Adrenal gland (tissue), 5 donors: Measurements from ENCODE around the gene STARD9.

Experiments used
- POLR2A ChIP-seq, 2 donors: fragments of 450-650 bp; IDR thresholded peaks; one replicate each; pipeline ENCODE4 v1.6.1; 2017; ENCODE audit warnings: antibody characterized with exemption in 2 of 2, mild to moderate bottlenecking in 2 of 2, moderate library complexity in 1 of 2
- TF ChIP-seq, protein P1 (sequence below), 6 experiments: fragments of 450-650 bp in 4 of 6; fragments of 200-600 bp in 2 of 6; sonication (generic) in 1 of 6; IDR thresholded peaks; 1 replicate in 5 of 6; 2 replicates in 1 of 6; pipeline versions ENCODE4 v1.5.1 to v1.8.0; 2016 to 2021; ENCODE audit warnings: antibody characterized with exemption in 6 of 6, mild to moderate bottlenecking in 2 of 6, moderate library complexity in 1 of 6
- donor health status: DM: no; HTN: no; CAD: no.

- TF ChIP-seq, protein P1, sequence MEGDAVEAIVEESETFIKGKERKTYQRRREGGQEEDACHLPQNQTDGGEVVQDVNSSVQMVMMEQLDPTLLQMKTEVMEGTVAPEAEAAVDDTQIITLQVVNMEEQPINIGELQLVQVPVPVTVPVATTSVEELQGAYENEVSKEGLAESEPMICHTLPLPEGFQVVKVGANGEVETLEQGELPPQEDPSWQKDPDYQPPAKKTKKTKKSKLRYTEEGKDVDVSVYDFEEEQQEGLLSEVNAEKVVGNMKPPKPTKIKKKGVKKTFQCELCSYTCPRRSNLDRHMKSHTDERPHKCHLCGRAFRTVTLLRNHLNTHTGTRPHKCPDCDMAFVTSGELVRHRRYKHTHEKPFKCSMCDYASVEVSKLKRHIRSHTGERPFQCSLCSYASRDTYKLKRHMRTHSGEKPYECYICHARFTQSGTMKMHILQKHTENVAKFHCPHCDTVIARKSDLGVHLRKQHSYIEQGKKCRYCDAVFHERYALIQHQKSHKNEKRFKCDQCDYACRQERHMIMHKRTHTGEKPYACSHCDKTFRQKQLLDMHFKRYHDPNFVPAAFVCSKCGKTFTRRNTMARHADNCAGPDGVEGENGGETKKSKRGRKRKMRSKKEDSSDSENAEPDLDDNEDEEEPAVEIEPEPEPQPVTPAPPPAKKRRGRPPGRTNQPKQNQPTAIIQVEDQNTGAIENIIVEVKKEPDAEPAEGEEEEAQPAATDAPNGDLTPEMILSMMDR (IDR thresholded peaks at IDR 0.05): no peak
- TF ChIP-seq POLR2A (IDR thresholded peaks at IDR 0.05): no peak
Measured at GRCh38 chr15:42602501-42602900, 27.1 kb downstream of the STARD9 start.
